ENCODE results near the gene CLIC4.
"Not testable (repeated sequence)": the region's sequence is repeated elsewhere in the genome, so short reads cannot be mapped to it uniquely, and the experiment has no call there.

CLIC4 gene

GRCh38 chr1:24884751-24885150, 139.5 kb downstream of the CLIC4 start:
- DNase-seq (ENCODE audit: insufficient read length, low spot score), result no peak
- no peak for FAIRE-seq
- no peak for TF ChIP-seq SPI1 (IDR thresholded peaks at IDR 0.05; ENCODE audit: low read depth, low read length)
- no peak for TF ChIP-seq POLR2AphosphoS5 (IDR thresholded peaks at IDR 0.05; ENCODE audit: low read depth, low read length)
- no peak for TF ChIP-seq TAF1 (IDR thresholded peaks at IDR 0.05; ENCODE audit: low read depth, low read length)
- TF ChIP-seq PAX5 (IDR thresholded peaks at IDR 0.05; ENCODE audit: insufficient read depth, low read length, severe bottlenecking), result no peak
- TF ChIP-seq POU2F2 (IDR thresholded peaks at IDR 0.05; ENCODE audit: low read depth, low read length), result no peak
- no peak for TF ChIP-seq POLR2A (IDR thresholded peaks at IDR 0.05; ENCODE audit: low read depth, low read length)

GRCh38 chr1:24886241-24886640, 141.0 kb downstream of the CLIC4 start:
- no peak for TF ChIP-seq POLR2AphosphoS5 (IDR thresholded peaks at IDR 0.05; ENCODE audit: low read depth, low read length)
- TF ChIP-seq TAF1 (IDR thresholded peaks at IDR 0.05; ENCODE audit: low read depth, low read length), result no peak
- TF ChIP-seq POLR2A (IDR thresholded peaks at IDR 0.05; ENCODE audit: low read depth, low read length), result no peak
- no peak for TF ChIP-seq POU2F2 (IDR thresholded peaks at IDR 0.05; ENCODE audit: low read depth, low read length)
- TF ChIP-seq SPI1 (IDR thresholded peaks at IDR 0.05; ENCODE audit: low read depth, low read length), result no peak
- no peak for TF ChIP-seq PAX5 (IDR thresholded peaks at IDR 0.05; ENCODE audit: insufficient read depth, low read length, severe bottlenecking)
- FAIRE-seq, result no peak
- no peak for DNase-seq (ENCODE audit: insufficient read length, low spot score)

GRCh38 chr1:24888061-24888970, 143.1 kb downstream of the CLIC4 start:
- DNase-seq (ENCODE audit: insufficient read length, low spot score) (no peak), FAIRE-seq (no peak)
- no peak for TF ChIP-seq PAX5 (IDR thresholded peaks at IDR 0.05; ENCODE audit: insufficient read depth, low read length, severe bottlenecking)
- TF ChIP-seq POU2F2 (IDR thresholded peaks at IDR 0.05; ENCODE audit: low read depth, low read length), result no peak
- no peak for TF ChIP-seq POLR2AphosphoS5 (IDR thresholded peaks at IDR 0.05; ENCODE audit: low read depth, low read length)
- no peak for TF ChIP-seq SPI1 (IDR thresholded peaks at IDR 0.05; ENCODE audit: low read depth, low read length)
- TF ChIP-seq POLR2A (IDR thresholded peaks at IDR 0.05; ENCODE audit: low read depth, low read length), result no peak
- no peak for TF ChIP-seq TAF1 (IDR thresholded peaks at IDR 0.05; ENCODE audit: low read depth, low read length)

- DNase-seq (ENCODE audit: insufficient read length, low spot score) (no peak), FAIRE-seq (no peak)
- TF ChIP-seq POLR2A (IDR thresholded peaks at IDR 0.05; ENCODE audit: low read depth, low read length) (no peak), POLR2AphosphoS5 (IDR thresholded peaks at IDR 0.05; ENCODE audit: low read depth, low read length) (no peak), PAX5 (IDR thresholded peaks at IDR 0.05; ENCODE audit: insufficient read depth, low read length, severe bottlenecking) (no peak), SPI1 (IDR thresholded peaks at IDR 0.05; ENCODE audit: low read depth, low read length) (no peak), POU2F2 (IDR thresholded peaks at IDR 0.05; ENCODE audit: low read depth, low read length) (no peak), TAF1 (IDR thresholded peaks at IDR 0.05; ENCODE audit: low read depth, low read length) (no peak)
Measured at GRCh38 chr1:24888971-24889676, 143.9 kb downstream of the CLIC4 start.

- no peak for FAIRE-seq
Measured at GRCh38 chr1:24890887-24891286, 145.6 kb downstream of the CLIC4 start.

GRCh38 chr1:24891367-24891766, 146.1 kb downstream of the CLIC4 start:
- DNase-seq (ENCODE audit: insufficient read length, low spot score); FAIRE-seq: not testable (repeated sequence)

More at GRCh38 chr1:24890887-24891286, 145.6 kb downstream of the CLIC4 start:
- TF ChIP-seq POLR2A (IDR thresholded peaks at IDR 0.05; ENCODE audit: low read depth, low read length), result no peak
- no peak for TF ChIP-seq TAF1 (IDR thresholded peaks at IDR 0.05; ENCODE audit: low read depth, low read length)
- TF ChIP-seq POLR2AphosphoS5 (IDR thresholded peaks at IDR 0.05; ENCODE audit: low read depth, low read length), result no peak
- no peak for TF ChIP-seq POU2F2 (IDR thresholded peaks at IDR 0.05; ENCODE audit: low read depth, low read length)
- TF ChIP-seq PAX5 (IDR thresholded peaks at IDR 0.05; ENCODE audit: insufficient read depth, low read length, severe bottlenecking), result no peak
- no peak for TF ChIP-seq SPI1 (IDR thresholded peaks at IDR 0.05; ENCODE audit: low read depth, low read length)
- no peak for DNase-seq (ENCODE audit: insufficient read length, low spot score)

- no peak for TF ChIP-seq POU2F2 (IDR thresholded peaks at IDR 0.05; ENCODE audit: low read depth, low read length)
- TF ChIP-seq SPI1 (IDR thresholded peaks at IDR 0.05; ENCODE audit: low read depth, low read length), result no peak
- TF ChIP-seq PAX5 (IDR thresholded peaks at IDR 0.05; ENCODE audit: insufficient read depth, low read length, severe bottlenecking), result no peak
- TF ChIP-seq POLR2A (IDR thresholded peaks at IDR 0.05; ENCODE audit: low read depth, low read length), result no peak
- TF ChIP-seq TAF1 (IDR thresholded peaks at IDR 0.05; ENCODE audit: low read depth, low read length), result no peak
- no peak for TF ChIP-seq POLR2AphosphoS5 (IDR thresholded peaks at IDR 0.05; ENCODE audit: low read depth, low read length)
- no peak for DNase-seq (ENCODE audit: insufficient read length, low spot score)
- FAIRE-seq, result no peak
Measured at GRCh38 chr1:24892188-24893153, 147.2 kb downstream of the CLIC4 start.

- TF ChIP-seq POLR2AphosphoS5 (IDR thresholded peaks at IDR 0.05; ENCODE audit: low read depth, low read length) (no peak), POLR2A (IDR thresholded peaks at IDR 0.05; ENCODE audit: low read depth, low read length) (no peak), POU2F2 (IDR thresholded peaks at IDR 0.05; ENCODE audit: low read depth, low read length) (no peak), TAF1 (IDR thresholded peaks at IDR 0.05; ENCODE audit: low read depth, low read length) (no peak), SPI1 (IDR thresholded peaks at IDR 0.05; ENCODE audit: low read depth, low read length) (no peak), PAX5 (IDR thresholded peaks at IDR 0.05; ENCODE audit: insufficient read depth, low read length, severe bottlenecking) (no peak)
- FAIRE-seq (no peak), DNase-seq (ENCODE audit: insufficient read length, low spot score) (no peak)
Measured at GRCh38 chr1:24893431-24893830, 148.2 kb downstream of the CLIC4 start.
